Kidney epithelial cell (primary cell): ENCODE data around the gene PSPN. TPM values are rescaled to one million over a fixed set of nuclear protein-coding genes. Genes with fewer than 3 reads are reported as not detected.
"Not testable (repeated sequence)": the region's sequence is repeated elsewhere in the genome, so short reads cannot be mapped to it uniquely, and the experiment has no call there.

Experiments used
- DNase-seq: peaks from one replicate; pipeline ENCODE4 v3.0.0-alpha.2; 2010; ENCODE audit warnings: low read depth
- H3K27me3 ChIP-seq: 2 replicates; pipeline ENCODE4 v1.6.0; 2011; ENCODE audit warnings: low read length; ENCODE audit not compliant: control insufficient read depth, insufficient read depth
- H3K36me3 ChIP-seq: 2 replicates; pipeline ENCODE4 v1.5.1; 2011; ENCODE audit warnings: low read length; ENCODE audit not compliant: control insufficient read depth, insufficient read depth
- H3K4me3 ChIP-seq: 2 replicates; pipeline ENCODE4 v1.5.1; 2011; ENCODE audit warnings: low read depth, mild to moderate bottlenecking, control low read depth, low read length
- CTCF ChIP-seq: IDR thresholded peaks from 2 replicates; pipeline ENCODE4 v1.5.1; 2011; ENCODE audit warnings: mild to moderate bottlenecking, moderate library complexity, low read length, control low read depth, inconsistent platforms; ENCODE audit not compliant: insufficient read depth, poor library complexity, severe bottlenecking
- total RNA-seq: library from RNA; depleted of rRNA; stranded (reverse); fragments of >200 nt; gene quantifications from 2 replicates; pipeline ENCODE4 v1.2.3, GENCODE V29; 2015

The PSPN gene
- total RNA-seq, 1 donor from 2014 or later = 1.5 TPM

DNA sequence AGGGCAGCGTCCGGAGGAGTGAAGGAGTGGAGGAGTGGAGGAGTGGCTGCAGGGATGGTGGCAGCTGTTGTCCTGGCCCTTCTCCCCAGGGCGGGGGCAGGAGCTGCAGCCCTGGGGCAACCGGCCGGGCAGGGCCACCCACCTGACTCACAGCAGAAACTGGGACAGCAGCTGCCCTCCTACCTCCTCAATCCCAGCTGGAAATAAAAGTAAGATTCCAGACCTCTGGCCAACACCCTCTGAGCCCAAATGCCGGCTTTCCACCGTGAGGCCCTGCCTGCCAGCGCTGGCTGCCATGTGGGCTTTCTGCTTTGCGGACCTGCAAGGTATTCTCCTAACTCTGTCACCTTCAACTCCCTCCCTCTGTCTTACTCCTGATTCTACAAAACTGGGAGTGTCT is 17.7 kb downstream of the PSPN start:
- DNase-seq = no peak
- H3K36me3 ChIP-seq = no peaks in the 10 kb centered on the region
- TF ChIP-seq CTCF = no peak
- H3K4me3 ChIP-seq = no peak overlapping the region
- H3K27me3 ChIP-seq = peaks cover 4% of the 10 kb centered on the region

DNA sequence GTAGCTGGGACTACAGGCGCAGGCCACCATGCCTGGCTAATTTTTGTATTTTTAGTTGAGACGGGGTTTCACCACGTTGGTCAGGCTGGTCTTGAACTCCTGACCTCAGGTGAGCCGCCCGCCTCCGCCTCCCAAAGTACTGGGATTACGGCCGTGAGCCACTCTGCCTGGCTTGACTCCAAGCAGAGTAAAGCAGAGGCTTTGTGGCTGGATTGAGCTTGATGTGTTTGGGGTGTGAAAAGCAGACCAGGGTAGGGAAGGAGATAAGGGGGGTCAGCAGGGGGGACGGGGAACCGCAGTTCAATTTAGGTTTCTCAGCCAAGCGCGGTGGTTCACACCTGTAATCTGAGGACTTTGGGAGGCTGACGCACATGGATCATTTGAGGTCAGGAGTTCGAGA is 18.6 kb downstream of the PSPN start:
- Histone ChIP-seq H3K36me3 (no peaks in the 10 kb centered on the region), H3K27me3 (peaks cover 4% of the 10 kb centered on the region), H3K4me3 (no peak overlapping the region)
- TF ChIP-seq CTCF = no peak
- no peak for DNase-seq

DNA sequence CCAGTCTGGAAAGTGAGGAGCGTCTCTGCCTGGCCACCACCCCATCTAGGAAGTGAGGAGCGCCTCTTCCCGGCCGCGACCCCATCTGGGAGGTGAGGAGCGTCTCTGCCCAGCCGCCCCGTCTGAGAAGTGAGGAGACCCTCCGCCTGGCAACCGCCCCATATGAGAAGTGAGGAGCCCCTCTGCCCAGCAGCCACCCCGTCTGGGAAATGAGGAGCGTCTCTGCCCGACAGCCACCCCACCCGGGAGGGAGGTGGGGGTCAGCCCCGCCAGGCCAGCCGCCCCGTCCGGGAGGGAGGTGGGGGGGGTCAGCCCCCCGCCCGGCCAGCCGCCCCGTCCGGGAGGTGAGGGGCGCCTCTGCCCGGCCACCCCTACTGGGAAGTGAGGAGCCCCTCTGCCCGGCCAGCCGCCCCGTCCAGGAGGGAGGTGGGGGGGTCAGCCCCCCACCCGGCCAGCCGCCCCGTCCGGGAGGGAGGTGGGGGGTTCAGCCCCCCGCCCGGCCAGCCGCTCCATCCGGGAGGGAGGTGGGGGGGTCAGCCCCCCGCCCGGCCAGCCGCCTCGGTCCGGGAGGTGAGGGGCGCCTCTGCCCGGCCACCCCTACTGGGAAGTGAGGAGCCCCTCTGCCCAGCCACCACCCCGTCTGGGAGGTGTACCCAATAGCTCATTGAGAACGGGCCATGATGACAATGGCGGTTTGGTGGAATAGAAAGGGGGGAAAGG is 20.3 kb downstream of the PSPN start:
- not testable (repeated sequence) for H3K27me3 ChIP-seq, H3K4me3 ChIP-seq, DNase-seq, H3K36me3 ChIP-seq

GRCh38 chr19:6354098-6354674 is 21.5 kb downstream of the PSPN start:
- H3K4me3 ChIP-seq = no peak overlapping the region
- TF ChIP-seq CTCF = peak; percentile 50
- no peak for DNase-seq
- H3K36me3 ChIP-seq = no peaks in the 10 kb centered on the region
- H3K27me3 ChIP-seq = peaks cover 4% of the 10 kb centered on the region

DNA sequence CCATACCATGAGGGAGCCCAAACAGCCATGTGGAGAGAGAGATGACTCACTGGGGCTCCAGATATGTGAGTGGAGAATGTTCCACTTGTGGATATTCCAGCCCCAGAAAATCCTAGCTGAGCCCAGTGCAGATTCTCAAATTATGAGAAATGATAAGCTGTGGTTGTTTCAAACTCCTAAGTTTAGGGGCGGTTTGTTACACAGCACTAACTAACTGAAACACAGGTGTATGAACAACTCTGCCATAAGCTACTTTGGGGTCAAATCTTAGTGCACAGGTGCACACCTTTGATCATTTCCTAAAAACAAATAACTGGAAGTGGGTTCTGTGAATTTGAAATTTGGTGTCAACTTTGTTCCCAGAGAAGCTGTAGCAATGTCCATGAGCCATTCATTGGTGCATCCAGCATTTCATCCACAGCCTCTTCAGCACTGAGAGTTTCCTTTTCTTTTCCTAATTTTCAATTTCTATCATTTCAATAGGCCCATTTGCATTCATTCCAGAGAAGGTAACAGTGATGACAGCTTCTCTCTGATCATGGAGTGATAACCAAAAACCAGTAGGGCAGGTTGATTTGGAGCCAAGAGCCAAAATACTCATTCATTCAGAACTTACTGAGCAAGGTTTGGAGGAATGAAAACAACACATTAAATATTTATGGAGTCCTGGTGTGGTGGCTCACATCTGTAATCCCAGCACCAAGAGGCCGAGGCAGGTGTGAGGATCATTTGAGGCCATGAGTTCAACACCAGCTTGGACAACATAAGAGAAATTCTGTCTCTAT is 23.2 kb downstream of the PSPN start:
- Histone ChIP-seq H3K27me3 (no peaks in the 10 kb centered on the region), H3K36me3 (no peaks in the 10 kb centered on the region), H3K4me3 (no peak overlapping the region)
- DNase-seq = no peak
- no peak for TF ChIP-seq CTCF

- Histone ChIP-seq H3K27me3 (no peaks in the 10 kb centered on the region), H3K4me3 (no peak overlapping the region), H3K36me3 (no peaks in the 10 kb centered on the region)
- TF ChIP-seq CTCF = no peak
- DNase-seq = no peak
Observed at GRCh38 chr19:6350688-6351087, 25.0 kb downstream of the PSPN start.

DNA sequence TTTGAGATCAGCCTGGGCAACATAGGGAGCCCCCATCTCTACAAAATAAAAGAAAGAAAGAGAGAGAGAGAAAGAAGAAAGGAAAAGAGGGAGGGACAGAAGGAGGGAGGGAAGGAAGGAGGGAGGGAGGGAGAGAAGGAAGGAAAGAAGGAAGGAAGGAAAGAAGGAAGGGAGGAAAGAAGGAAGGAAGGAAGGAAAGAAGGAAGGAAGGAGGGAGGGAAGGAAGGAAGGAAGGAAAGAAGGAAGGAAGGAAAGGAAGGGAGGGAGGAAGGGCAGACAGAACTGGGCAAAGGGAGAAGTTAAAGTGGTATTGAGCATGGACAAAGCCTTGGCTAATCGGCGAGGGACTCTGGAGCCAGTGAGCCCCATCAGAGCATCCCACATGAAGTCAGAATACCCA is 26.5 kb downstream of the PSPN start:
- H3K36me3 ChIP-seq, DNase-seq, H3K4me3 ChIP-seq, H3K27me3 ChIP-seq: not testable (repeated sequence)
